T-helper 1 cell (primary cell): ENCODE data around the gene PSENEN.

Experiments
- DNase-seq, 5 donors: peaks; one replicate each; pipeline ENCODE4 v3.0.0-alpha.2; 2012 to 2020
- total RNA-seq, 4 donors: gene quantifications; one replicate each; lab custom pipeline; 2026; lab: John Stamatoyannopoulos, UW

The PSENEN gene
- total RNA-seq = 2.3 to 3.1 (median 2.8) reads per million in 4 donors

DNA sequence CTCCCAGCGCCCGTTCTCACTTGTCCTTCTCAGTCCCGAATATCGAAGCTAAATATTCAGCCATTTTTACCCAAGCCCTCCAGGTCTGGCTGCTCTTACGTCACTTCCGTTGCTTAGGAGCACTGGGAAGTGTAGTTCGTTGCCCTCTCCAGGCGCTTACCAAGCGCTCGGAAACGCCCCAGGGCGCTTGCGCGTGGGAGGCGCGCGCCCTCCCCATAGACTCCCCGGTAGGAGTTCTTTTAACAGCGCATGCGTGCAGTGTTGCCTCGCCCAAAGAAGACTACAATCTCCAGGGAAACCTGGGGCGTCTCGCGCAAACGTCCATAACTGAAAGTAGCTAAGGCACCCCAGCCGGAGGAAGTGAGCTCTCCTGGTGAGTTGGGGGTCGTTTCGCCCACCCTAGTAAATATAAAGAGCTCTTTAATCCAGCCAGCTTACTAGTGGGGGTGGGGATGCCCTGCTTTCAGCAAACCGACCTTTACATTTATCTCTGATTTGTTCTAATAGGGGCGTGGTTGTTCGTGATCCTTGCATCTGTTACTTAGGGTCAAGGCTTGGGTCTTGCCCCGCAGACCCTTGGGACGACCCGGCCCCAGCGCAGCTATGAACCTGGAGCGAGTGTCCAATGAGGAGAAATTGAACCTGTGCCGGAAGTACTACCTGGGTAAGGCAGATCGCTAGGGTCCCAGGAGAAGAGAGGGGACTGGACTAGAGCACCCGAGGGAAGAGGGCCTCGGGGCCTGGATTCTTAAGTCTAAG is at the start of gene PSENEN, which contains the start of gene U2AF1L4:
TSS of gene PSENEN (plus strand) at position 324 of the 759 bp plus-strand sequence. CDS start at position 604, 280 bp downstream.
TSS of gene U2AF1L4 (minus strand) at position 91 of the 759 bp plus-strand sequence. CDS start at position 64, 27 bp downstream.
- DNase-seq = peak; percentile 94 to 100 (median 96)

GRCh38 chr19:35695895-35696422 is 49.5 kb upstream of the PSENEN start:
- DNase-seq = no peak

- DNase-seq = peak in 1 of 5 donors; percentile 30
Observed at GRCh38 chr19:35696835-35697234, 48.6 kb upstream of the PSENEN start.

DNA sequence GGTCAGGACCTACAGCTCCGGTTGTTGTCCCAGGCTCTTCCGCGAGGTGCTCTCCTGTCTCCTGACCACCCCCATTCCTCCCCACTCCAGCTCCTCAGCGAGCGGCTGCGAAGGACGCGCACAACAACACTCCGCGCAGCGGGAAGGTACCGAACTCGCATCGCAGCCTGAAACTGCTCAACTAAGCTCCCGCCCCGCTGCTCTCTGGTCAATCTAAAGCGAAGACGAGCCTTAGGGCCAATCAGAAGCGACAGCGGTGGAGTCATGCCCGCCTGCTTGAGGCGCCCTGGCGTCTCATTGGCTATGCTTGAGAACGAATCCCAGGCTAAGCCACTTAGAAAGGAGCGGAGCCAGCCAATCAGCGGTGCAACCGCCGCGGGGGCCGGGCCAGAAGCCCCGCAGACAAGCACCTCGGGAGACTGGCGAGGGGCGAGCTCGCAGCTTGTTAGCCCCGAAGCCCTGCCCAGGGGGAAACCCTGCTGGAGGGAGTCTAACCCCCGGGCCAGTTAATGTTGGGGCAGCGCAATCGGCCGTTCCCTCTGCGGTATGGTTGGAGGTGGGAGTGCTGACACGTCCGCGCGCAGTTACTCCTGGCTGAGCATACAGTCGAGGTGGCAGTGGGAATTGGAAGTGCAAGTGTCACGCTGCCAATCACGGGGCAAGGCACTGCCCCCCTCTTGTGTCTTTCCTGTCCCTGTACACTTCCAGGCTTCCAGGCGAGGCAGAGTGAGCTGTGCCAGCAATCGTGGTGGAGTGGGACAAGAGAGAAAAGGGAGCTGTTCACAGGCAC is 43.0 kb upstream of the PSENEN start:
- peak; percentile 85 to 98 (median 90) for DNase-seq

DNA sequence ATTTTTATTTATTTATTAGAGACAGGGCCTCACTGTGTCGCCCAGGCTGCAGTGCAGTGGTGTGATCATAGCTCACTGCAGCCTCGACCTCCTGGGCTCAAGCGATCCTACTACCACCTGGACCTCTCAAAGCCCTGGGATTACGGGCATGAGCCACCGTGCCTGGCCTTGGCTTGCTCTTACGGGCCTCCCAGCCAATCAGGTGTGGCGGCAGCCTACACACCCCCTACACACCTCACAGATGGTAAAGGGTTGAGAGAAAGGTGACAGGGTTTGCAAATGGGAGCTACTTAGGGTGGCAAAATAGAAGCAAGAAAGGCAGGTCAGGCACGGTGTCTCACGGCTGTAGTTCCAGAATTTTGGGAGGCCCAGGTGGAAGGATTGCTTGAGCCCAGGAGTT is 42.1 kb upstream of the PSENEN start:
- DNase-seq = no peak

GRCh38 chr19:35704218-35704617 is 41.2 kb upstream of the PSENEN start, which contains the start of gene ZBTB32:
Gene ZBTB32, plus strand, starts transcription at chr19:35704558. Its CDS starts 10,069 bp downstream, at chr19:35714627.
- DNase-seq = no peak

- DNase-seq = no peak
Observed at GRCh38 chr19:35708391-35708790, 37.1 kb upstream of the PSENEN start.

- DNase-seq = peak in 1 of 5 donors; percentile 91
Observed at GRCh38 chr19:35710784-35711723, 34.4 kb upstream of the PSENEN start.

- DNase-seq = peak in 2 of 5 donors; percentile 29 to 95
Observed at GRCh38 chr19:35712567-35713505, 32.6 kb upstream of the PSENEN start.

- no peak for DNase-seq
Observed at GRCh38 chr19:35713506-35713850, 32.0 kb upstream of the PSENEN start.

GRCh38 chr19:35713904-35714495 is 31.5 kb upstream of the PSENEN start:
- DNase-seq = peak in 1 of 5 donors; percentile 19

DNA sequence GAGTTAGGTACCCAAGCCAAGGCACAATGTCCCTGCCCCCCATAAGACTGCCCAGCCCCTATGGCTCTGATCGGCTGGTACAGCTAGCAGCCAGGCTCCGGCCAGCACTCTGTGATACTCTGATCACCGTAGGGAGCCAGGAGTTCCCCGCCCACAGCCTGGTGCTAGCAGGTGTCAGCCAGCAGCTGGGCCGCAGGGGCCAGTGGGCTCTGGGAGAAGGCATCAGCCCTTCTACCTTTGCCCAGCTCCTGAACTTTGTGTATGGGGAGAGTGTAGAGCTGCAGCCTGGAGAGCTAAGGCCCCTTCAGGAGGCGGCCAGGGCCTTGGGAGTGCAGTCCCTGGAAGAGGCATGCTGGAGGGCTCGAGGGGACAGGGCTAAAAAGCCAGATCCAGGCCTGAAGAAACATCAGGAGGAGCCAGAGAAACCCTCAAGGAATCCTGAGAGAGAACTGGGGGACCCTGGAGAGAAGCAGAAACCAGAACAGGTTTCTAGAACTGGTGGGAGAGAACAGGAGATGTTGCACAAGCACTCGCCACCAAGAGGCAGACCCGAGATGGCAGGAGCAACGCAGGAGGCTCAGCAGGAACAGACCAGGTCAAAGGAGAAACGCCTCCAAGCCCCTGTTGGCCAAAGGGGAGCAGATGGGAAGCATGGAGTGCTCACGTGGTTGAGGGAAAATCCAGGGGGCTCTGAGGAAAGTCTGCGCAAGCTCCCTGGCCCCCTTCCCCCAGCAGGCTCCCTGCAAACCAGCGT is 30.7 kb upstream of the PSENEN start:
- peak in 1 of 5 donors; percentile 54 for DNase-seq

- DNase-seq = no peak
Observed at GRCh38 chr19:35715355-35715809, 30.1 kb upstream of the PSENEN start.

- peak in 1 of 5 donors; percentile 29 for DNase-seq
Observed at GRCh38 chr19:35715981-35716800, 29.3 kb upstream of the PSENEN start.

DNA sequence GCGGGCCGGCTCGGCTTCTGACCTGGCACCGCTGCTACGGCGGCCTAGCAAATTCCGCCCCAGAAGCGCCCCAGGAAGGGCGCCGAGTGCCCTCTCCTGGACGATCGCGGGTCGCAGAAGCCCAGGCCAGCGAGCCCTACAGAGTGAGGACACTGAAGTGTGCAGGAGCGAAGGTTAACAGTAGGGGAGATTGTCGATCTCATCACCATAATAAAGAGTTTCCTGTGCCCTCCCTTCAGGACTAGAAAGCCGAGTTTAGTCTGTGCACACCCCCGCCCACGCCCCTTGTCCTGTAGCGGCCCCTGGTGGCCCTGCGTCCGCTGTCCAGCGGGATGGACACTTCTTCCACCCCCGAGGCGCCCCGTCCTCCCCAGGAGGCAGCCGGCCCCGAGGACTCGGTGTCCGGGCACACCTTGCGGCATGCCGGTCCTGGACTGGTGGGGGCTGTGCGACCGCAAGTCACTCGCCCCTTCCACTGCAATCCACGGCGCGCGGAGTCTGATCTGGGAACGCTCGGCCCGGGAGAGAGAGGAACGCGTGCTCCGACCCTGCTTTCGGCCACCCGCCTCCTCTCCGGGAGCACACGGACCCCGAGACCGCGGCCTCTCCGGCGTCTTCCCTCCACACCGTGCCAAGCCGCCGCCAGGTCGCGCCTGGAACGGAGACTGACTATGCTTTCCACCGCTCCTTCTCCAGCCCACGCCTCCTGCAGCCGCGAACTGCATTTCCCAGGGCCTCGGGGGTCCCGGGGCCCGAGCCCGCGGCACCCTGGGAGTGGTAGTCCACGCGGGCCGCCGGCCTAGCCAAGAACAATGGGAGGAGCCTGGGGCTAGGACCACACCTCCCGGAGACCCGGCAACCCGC is 28.4 kb upstream of the PSENEN start:
- DNase-seq = peak; percentile 93 to 98 (median 97)

DNA sequence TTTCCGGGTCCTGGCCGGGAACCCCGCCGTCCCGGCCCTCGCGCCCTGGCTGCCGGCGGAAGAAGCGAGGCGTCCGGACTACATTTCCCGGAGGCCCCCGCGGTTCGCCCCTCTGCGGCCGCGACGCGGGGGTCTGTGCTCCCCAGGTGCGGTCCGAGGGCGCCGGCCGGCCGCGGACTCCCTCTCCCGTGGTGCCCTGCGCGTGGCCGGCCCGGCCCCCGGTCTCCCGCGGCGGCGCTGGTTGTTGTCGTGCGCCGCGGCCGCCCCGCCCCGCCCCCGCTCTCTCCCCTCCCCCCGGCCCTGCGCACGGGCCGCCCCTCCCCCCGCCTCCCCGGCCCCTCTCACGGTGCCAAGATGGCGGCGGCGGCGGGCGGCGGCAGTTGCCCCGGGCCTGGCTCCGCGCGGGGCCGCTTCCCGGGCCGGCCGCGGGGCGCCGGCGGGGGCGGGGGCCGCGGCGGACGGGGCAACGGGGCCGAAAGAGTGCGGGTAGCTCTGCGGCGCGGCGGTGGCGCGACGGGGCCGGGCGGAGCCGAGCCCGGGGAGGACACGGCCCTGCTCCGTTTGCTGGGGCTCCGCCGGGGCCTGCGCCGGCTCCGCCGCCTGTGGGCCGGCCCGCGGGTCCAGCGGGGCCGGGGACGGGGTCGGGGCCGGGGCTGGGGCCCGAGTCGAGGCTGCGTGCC is 27.6 kb upstream of the PSENEN start, which contains the start of gene KMT2B:
TSS of gene KMT2B (plus strand) at position 339 of the 680 bp plus-strand sequence. CDS start at position 355, 16 bp downstream.
- no peak for DNase-seq
